ENCODE results near the gene TSPAN1.

TSPAN1 gene

GRCh38 chr1:46160212-46160611 lies 14.7 kb upstream of the TSPAN1 start:
- DNase-seq (ENCODE audit: low read depth), result no peak

- no peak for DNase-seq (ENCODE audit: low read depth)
Measured at GRCh38 chr1:46166521-46167462, 8.1 kb upstream of the TSPAN1 start.

- DNase-seq (ENCODE audit: low read depth), result no peak
Measured at GRCh38 chr1:46168477-46168876, 6.4 kb upstream of the TSPAN1 start.

GRCh38 chr1:46169811-46170454 lies 5.0 kb upstream of the TSPAN1 start:
- no peak for DNase-seq (ENCODE audit: low read depth)

- no peak for DNase-seq (ENCODE audit: low read depth)
Measured at GRCh38 chr1:46171351-46171750, 3.5 kb upstream of the TSPAN1 start.

- no peak for DNase-seq (ENCODE audit: low read depth)
Measured at GRCh38 chr1:46171871-46172270, 3.0 kb upstream of the TSPAN1 start.

- no peak for DNase-seq (ENCODE audit: low read depth)
Measured at GRCh38 chr1:46172321-46172720, 2.6 kb upstream of the TSPAN1 start.

GRCh38 chr1:46173361-46173856 lies 1.5 kb upstream of the TSPAN1 start:
- no peak for DNase-seq (ENCODE audit: low read depth)

GRCh38 chr1:46175243-46175642 lies 356 bp downstream of the TSPAN1 start:
- no peak for DNase-seq (ENCODE audit: low read depth)

GRCh38 chr1:46176211-46176865 lies 1.5 kb downstream of the TSPAN1 start, which contains the start of gene P3R3URF:
TSS of gene P3R3URF (minus strand) at chr1:46176488. CDS start at chr1:46176471, 17 bp downstream.
- DNase-seq (ENCODE audit: low read depth), result no peak

- peak; percentile 37 for DNase-seq (ENCODE audit: low read depth)
Measured at GRCh38 chr1:46179138-46180081, 4.5 kb downstream of the TSPAN1 start.

- no peak for DNase-seq (ENCODE audit: low read depth)
Measured at GRCh38 chr1:46180082-46180616, 5.3 kb downstream of the TSPAN1 start.

GRCh38 chr1:46181343-46182260 lies 6.7 kb downstream of the TSPAN1 start:
- no peak for DNase-seq (ENCODE audit: low read depth)

- DNase-seq (ENCODE audit: low read depth), result no peak
Measured at GRCh38 chr1:46183079-46183847, 8.4 kb downstream of the TSPAN1 start.

- no peak for DNase-seq (ENCODE audit: low read depth)
Measured at GRCh38 chr1:46183926-46184557, 9.2 kb downstream of the TSPAN1 start.

GRCh38 chr1:46184920-46185658 lies 10.2 kb downstream of the TSPAN1 start:
- DNase-seq (ENCODE audit: low read depth), result peak; percentile 60

GRCh38 chr1:46186076-46186475 lies 11.2 kb downstream of the TSPAN1 start:
- no peak for DNase-seq (ENCODE audit: low read depth)
